ENCODE results near the gene REM2.

DNA sequence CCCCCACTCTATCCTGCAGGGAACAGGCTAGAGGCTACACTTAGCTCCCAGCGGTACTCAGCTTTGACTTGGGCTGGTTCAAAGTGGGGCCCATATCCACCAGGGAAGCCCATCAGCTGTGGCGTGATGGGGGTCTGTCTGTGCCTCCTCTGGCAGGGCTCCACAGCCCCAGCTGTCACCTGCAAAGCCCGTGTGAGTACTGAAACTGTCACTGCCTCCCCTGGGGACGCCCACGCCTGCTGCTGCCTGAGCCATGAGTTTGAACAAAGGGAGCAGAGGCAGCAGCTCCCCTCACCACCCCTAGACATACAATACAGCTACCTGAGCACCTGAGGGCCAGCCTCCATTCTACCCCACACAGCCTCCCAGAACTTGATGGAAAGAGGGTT is 5.0 kb downstream of the REM2 start:
- TF ChIP-seq, protein P1, sequence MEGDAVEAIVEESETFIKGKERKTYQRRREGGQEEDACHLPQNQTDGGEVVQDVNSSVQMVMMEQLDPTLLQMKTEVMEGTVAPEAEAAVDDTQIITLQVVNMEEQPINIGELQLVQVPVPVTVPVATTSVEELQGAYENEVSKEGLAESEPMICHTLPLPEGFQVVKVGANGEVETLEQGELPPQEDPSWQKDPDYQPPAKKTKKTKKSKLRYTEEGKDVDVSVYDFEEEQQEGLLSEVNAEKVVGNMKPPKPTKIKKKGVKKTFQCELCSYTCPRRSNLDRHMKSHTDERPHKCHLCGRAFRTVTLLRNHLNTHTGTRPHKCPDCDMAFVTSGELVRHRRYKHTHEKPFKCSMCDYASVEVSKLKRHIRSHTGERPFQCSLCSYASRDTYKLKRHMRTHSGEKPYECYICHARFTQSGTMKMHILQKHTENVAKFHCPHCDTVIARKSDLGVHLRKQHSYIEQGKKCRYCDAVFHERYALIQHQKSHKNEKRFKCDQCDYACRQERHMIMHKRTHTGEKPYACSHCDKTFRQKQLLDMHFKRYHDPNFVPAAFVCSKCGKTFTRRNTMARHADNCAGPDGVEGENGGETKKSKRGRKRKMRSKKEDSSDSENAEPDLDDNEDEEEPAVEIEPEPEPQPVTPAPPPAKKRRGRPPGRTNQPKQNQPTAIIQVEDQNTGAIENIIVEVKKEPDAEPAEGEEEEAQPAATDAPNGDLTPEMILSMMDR (IDR thresholded peaks at IDR 0.05): no peak
- no peak for TF ChIP-seq POLR2A (IDR thresholded peaks at IDR 0.05)

All from Peyer's patch (tissue), 4 donors.